ENCODE measurements around the gene PROX2.

Gene PROX2

GRCh38 chr14:74908861-74909341, 33.0 kb upstream of the PROX2 start:
- no peak for DNase-seq (ENCODE audit: low read depth)

GRCh38 chr14:74907744-74908143, 31.8 kb upstream of the PROX2 start:
- DNase-seq (ENCODE audit: low read depth): no peak

GRCh38 chr14:74906925-74907521, 31.1 kb upstream of the PROX2 start:
- no peak for DNase-seq (ENCODE audit: low read depth)

GRCh38 chr14:74905595-74906142, 29.7 kb upstream of the PROX2 start:
- peak; percentile 68 for DNase-seq (ENCODE audit: low read depth)

GRCh38 chr14:74904635-74905503, 28.9 kb upstream of the PROX2 start:
- no peak for DNase-seq (ENCODE audit: low read depth)

GRCh38 chr14:74902941-74903705, 27.2 kb upstream of the PROX2 start:
- no peak for DNase-seq (ENCODE audit: low read depth)

GRCh38 chr14:74898694-74899093, 22.7 kb upstream of the PROX2 start:
- DNase-seq (ENCODE audit: low read depth): no peak

- DNase-seq (ENCODE audit: low read depth): no peak
Observed at GRCh38 chr14:74898083-74898482, 22.1 kb upstream of the PROX2 start.

GRCh38 chr14:74897642-74898041, 21.7 kb upstream of the PROX2 start:
- no peak for DNase-seq (ENCODE audit: low read depth)

GRCh38 chr14:74896400-74896799, 20.5 kb upstream of the PROX2 start:
- no peak for DNase-seq (ENCODE audit: low read depth)

GRCh38 chr14:74893614-74894091, 17.7 kb upstream of the PROX2 start:
- no peak for DNase-seq (ENCODE audit: low read depth)

GRCh38 chr14:74892745-74893144, 16.8 kb upstream of the PROX2 start:
- no peak for DNase-seq (ENCODE audit: low read depth)

GRCh38 chr14:74891870-74892269, 15.9 kb upstream of the PROX2 start:
- no peak for DNase-seq (ENCODE audit: low read depth)

- DNase-seq (ENCODE audit: low read depth): no peak
Observed at GRCh38 chr14:74890262-74890661, 14.3 kb upstream of the PROX2 start.

GRCh38 chr14:74888164-74889158, 12.5 kb upstream of the PROX2 start:
- DNase-seq (ENCODE audit: low read depth): no peak

GRCh38 chr14:74886001-74886400, 10.1 kb upstream of the PROX2 start:
- DNase-seq (ENCODE audit: low read depth): no peak

- DNase-seq (ENCODE audit: low read depth): peak; percentile 20
Observed at GRCh38 chr14:74882103-74882920, 6.4 kb upstream of the PROX2 start.

- DNase-seq (ENCODE audit: low read depth): peak; percentile 79
Observed at GRCh38 chr14:74881431-74882102, 5.6 kb upstream of the PROX2 start, which contains the start of gene DLST. TSS of gene DLST (plus strand) at chr14:74881916. CDS start at chr14:74881954, 38 bp downstream.

GRCh38 chr14:74879427-74880182, 3.7 kb upstream of the PROX2 start:
- no peak for DNase-seq (ENCODE audit: low read depth)
